HepG2 (cell line): ENCODE results near the gene KCNQ5.

Source experiments
- DNMT3B ChIP-seq: conservative IDR thresholded peaks from 2 replicates; pipeline ENCODE4 v1.6.1; 2016; ENCODE audit warnings: missing biosample characterization, control low read depth
- EP300 ChIP-seq, 3 experiments: sonication (generic) in 1 of 3; formaldehyde crosslinking in 1 of 3; IDR thresholded peaks; 2 replicates each; pipeline versions ENCODE4 v1.5.1 to v1.6.1; 2011 to 2020; ENCODE audit warnings: low read depth in 2 of 3, low read length in 2 of 3, borderline replicate concordance in 1 of 3, improper control_type of control experiment in 1 of 3, mild to moderate bottlenecking in 1 of 3, missing genetic modification reagents in 1 of 3, moderate library complexity in 1 of 3
- POLR2A ChIP-seq, 2 experiments: IDR thresholded peaks; 2 replicates each; pipeline ENCODE4 v1.6.1; 2011; ENCODE audit warnings: low read depth in 2 of 2, low read length in 2 of 2, mild to moderate bottlenecking in 1 of 2, moderate library complexity in 1 of 2; ENCODE audit not compliant: insufficient read depth in 1 of 2
- REST ChIP-seq, 2 experiments: IDR thresholded peaks; 2 replicates each; pipeline ENCODE4 v1.6.1; 2011 to 2012; ENCODE audit warnings: low read length in 2 of 2, borderline replicate concordance in 1 of 2, low read depth in 1 of 2, mild to moderate bottlenecking in 1 of 2, moderate library complexity in 1 of 2
- SMAD3 ChIP-seq: sonication (generic); formaldehyde crosslinking; IDR thresholded peaks from 2 replicates; pipeline ENCODE4 v1.4.0; 2020; ENCODE audit warnings: missing genetic modification reagents
- ZNF264 ChIP-seq: sonication (generic); formaldehyde crosslinking; IDR thresholded peaks from 2 replicates; pipeline ENCODE4 v1.4.0; 2020; ENCODE audit warnings: missing genetic modification reagents
- ZNF75D ChIP-seq: sonication (generic); formaldehyde crosslinking; IDR thresholded peaks from 2 replicates; pipeline ENCODE4 v1.8.1; 2023; ENCODE audit warnings: missing genetic modification reagents, mild to moderate bottlenecking, borderline replicate concordance
- ZNF782 ChIP-seq: sonication (generic); formaldehyde crosslinking; IDR thresholded peaks from 2 replicates; pipeline ENCODE4 v1.4.0; 2020; ENCODE audit warnings: missing genetic modification reagents, mild to moderate bottlenecking, borderline replicate concordance
- TF ChIP-seq, protein P1 (sequence below): sonication (generic); formaldehyde crosslinking; IDR thresholded peaks from 2 replicates; pipeline ENCODE4 v1.5.0; 2020; ENCODE audit warnings: mild to moderate bottlenecking, missing genetic modification reagents, moderate library complexity

DNA sequence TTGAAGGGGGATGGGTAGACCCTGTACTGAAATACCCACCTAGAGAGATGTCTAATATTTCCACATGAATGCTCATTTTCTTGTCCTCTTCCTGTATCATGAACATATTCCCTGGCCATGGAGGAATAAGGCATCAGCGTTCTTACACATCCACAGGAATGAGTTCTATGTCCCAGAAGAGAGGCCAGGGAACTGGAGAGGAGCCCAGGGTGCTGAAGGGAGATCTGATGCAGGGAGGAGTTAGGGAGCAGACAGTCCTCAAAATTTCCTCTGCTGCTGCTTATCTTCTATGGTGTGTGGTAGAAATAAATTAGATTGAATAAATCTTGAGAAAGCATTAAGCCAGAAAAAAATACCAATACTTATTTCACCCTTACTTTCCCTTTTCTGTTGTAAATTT, 295.0 kb downstream of the KCNQ5 start:
- TF ChIP-seq ZNF75D: no peak
- no peak for TF ChIP-seq ZNF264 (CRISPR knock-in tag)
- TF ChIP-seq DNMT3B (CRISPR knock-in tag): no peak
- TF ChIP-seq REST (IDR thresholded peaks at IDR 0.05; ENCODE audit: borderline replicate concordance in 1 of 2, low read depth in 1 of 2, low read length in 2 of 2): no peak
- no peak for TF ChIP-seq ZNF782 (CRISPR knock-in tag)
- TF ChIP-seq, protein P1, sequence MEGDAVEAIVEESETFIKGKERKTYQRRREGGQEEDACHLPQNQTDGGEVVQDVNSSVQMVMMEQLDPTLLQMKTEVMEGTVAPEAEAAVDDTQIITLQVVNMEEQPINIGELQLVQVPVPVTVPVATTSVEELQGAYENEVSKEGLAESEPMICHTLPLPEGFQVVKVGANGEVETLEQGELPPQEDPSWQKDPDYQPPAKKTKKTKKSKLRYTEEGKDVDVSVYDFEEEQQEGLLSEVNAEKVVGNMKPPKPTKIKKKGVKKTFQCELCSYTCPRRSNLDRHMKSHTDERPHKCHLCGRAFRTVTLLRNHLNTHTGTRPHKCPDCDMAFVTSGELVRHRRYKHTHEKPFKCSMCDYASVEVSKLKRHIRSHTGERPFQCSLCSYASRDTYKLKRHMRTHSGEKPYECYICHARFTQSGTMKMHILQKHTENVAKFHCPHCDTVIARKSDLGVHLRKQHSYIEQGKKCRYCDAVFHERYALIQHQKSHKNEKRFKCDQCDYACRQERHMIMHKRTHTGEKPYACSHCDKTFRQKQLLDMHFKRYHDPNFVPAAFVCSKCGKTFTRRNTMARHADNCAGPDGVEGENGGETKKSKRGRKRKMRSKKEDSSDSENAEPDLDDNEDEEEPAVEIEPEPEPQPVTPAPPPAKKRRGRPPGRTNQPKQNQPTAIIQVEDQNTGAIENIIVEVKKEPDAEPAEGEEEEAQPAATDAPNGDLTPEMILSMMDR (CRISPR knock-in tag): no peak
- TF ChIP-seq EP300 (IDR thresholded peaks at IDR 0.05; ENCODE audit: low read depth in 2 of 2, low read length in 2 of 2): no peak
- TF ChIP-seq EP300 (CRISPR knock-in tag; IDR thresholded peaks at IDR 0.05; ENCODE audit: borderline replicate concordance): no peak
- no peak for TF ChIP-seq POLR2A (IDR thresholded peaks at IDR 0.05; ENCODE audit: insufficient read depth in 1 of 2, low read depth in 2 of 2, low read length in 2 of 2)
- no peak for TF ChIP-seq SMAD3 (CRISPR knock-in tag)
